Measurements from ENCODE around the gene STAM.

GRCh38 chr10:17640331-17640816 is 3.6 kb upstream of the STAM start:
- TF ChIP-seq EP300 (IDR thresholded peaks at IDR 0.05; ENCODE audit: borderline replicate concordance), result no peak
- TF ChIP-seq TAF1 (IDR thresholded peaks at IDR 0.05; ENCODE audit: low read depth), result no peak
- TF ChIP-seq CEBPB (IDR thresholded peaks at IDR 0.05), result no peak
- TF ChIP-seq REST (IDR thresholded peaks at IDR 0.05; ENCODE audit: low read depth), result no peak
- no peak for TF ChIP-seq ZBTB7A (IDR thresholded peaks at IDR 0.05; ENCODE audit: low read depth)
- TF ChIP-seq YY1 (IDR thresholded peaks at IDR 0.05; ENCODE audit: low read depth), result no peak
- TF ChIP-seq RAD21 (IDR thresholded peaks at IDR 0.05; ENCODE audit: low read depth), result no peak
- TF ChIP-seq, protein P1, sequence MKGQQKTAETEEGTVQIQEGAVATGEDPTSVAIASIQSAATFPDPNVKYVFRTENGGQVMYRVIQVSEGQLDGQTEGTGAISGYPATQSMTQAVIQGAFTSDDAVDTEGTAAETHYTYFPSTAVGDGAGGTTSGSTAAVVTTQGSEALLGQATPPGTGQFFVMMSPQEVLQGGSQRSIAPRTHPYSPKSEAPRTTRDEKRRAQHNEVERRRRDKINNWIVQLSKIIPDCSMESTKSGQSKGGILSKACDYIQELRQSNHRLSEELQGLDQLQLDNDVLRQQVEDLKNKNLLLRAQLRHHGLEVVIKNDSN (IDR thresholded peaks at IDR 0.05), result no peak
- no peak for TF ChIP-seq MAX (IDR thresholded peaks at IDR 0.05)
- no peak for TF ChIP-seq TEAD4 (IDR thresholded peaks at IDR 0.05)
- TF ChIP-seq EGR1 (IDR thresholded peaks at IDR 0.05), result no peak
- TF ChIP-seq TCF12 (IDR thresholded peaks at IDR 0.05; ENCODE audit: low read depth), result no peak

All from Ishikawa (cell line).